NB4 (cell line): ENCODE measurements around the gene UNK.

ENCODE experiments used
- DNase-seq: peaks from one replicate; pipeline ENCODE4 v3.0.0; 2010; ENCODE audit warnings: low read depth
- H3K4me3 ChIP-seq: one replicate; pipeline ENCODE4 v1.5.1; 2011; ENCODE audit warnings: mild to moderate bottlenecking, low read depth, low read length, moderate library complexity
- MYC ChIP-seq: IDR thresholded peaks from 2 replicates; pipeline ENCODE4 v1.6.1; 2011; ENCODE audit warnings: low read depth, low read length
- POLR2A ChIP-seq: IDR thresholded peaks from 2 replicates; pipeline ENCODE4 v1.6.1; 2011; ENCODE audit warnings: mild to moderate bottlenecking; ENCODE audit not compliant: insufficient read length; ENCODE audit errors: extremely low read depth
- TF ChIP-seq, protein P1 (sequence below): IDR thresholded peaks from one replicate; pipeline ENCODE4 v1.5.1; 2012; ENCODE audit warnings: low read depth, low read length
- TF ChIP-seq, protein P2 (sequence below): IDR thresholded peaks from 2 replicates; pipeline ENCODE4 v1.6.1; 2011; ENCODE audit warnings: low read depth, low read length

The UNK gene

DNA sequence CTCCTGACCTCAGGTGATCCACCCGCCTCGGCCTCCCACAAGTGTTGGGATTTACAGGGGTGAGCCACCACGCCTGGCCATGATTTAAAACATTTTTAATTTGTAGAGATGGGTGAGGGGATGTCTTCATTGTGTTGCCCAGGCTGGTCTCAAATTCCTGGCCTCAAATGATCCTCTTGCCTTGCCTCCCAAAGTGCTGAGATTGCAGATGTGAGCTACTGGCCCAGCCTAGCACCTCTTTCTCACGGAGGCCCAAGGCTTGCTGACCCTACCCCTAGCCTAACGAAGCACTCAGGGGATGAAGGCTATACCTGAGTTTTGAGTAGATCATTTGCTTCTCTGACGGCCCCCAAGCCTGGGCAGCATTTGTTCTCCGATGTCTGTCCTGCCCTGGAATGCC, 26.6 kb downstream of the UNK start:
- DNase-seq, result no peak
- TF ChIP-seq, protein P1, sequence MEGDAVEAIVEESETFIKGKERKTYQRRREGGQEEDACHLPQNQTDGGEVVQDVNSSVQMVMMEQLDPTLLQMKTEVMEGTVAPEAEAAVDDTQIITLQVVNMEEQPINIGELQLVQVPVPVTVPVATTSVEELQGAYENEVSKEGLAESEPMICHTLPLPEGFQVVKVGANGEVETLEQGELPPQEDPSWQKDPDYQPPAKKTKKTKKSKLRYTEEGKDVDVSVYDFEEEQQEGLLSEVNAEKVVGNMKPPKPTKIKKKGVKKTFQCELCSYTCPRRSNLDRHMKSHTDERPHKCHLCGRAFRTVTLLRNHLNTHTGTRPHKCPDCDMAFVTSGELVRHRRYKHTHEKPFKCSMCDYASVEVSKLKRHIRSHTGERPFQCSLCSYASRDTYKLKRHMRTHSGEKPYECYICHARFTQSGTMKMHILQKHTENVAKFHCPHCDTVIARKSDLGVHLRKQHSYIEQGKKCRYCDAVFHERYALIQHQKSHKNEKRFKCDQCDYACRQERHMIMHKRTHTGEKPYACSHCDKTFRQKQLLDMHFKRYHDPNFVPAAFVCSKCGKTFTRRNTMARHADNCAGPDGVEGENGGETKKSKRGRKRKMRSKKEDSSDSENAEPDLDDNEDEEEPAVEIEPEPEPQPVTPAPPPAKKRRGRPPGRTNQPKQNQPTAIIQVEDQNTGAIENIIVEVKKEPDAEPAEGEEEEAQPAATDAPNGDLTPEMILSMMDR, result no peak
- no peak for TF ChIP-seq POLR2A
- no peak overlapping the region for H3K4me3 ChIP-seq

DNA sequence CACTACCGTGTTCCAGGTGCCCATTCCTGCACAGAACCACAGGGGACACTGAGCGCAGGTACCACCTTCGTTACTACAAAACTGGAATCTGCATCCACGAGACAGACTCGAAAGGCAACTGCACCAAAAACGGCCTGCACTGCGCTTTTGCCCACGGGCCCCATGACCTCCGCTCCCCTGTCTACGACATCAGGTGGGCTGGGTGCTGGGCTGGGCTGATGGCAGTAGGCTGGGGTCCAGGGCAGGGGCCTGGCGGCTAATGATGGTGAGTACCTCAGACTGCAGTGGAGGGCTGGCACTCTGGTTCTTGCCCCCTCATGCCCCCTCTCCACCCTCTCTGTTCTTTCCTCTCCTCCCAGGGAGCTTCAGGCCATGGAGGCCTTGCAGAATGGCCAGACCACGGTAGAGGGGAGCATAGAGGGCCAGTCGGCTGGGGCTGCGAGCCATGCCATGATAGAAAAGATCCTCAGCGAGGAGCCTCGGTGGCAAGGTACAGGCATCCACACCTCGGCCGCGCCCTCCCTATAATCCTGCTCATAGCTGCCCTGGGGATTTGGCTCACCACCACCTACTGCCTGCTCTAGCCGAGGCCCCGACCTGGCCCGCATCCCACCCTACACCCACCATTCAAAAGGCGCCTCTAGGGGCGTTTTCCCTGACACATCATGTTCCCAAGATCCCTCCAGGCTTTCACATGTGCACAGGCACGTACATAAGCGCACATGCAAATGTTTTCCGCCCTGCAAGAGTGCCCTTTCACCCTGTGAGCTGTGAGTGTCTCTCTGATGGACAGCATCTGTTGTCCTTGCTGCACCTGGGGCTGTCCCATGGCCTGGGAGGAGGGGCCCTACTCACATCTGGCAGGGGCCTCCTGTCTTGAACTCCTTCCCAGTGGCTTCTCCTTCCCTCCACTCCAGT, 27.7 kb downstream of the UNK start:
- no peak for TF ChIP-seq POLR2A
- TF ChIP-seq, protein P2, sequence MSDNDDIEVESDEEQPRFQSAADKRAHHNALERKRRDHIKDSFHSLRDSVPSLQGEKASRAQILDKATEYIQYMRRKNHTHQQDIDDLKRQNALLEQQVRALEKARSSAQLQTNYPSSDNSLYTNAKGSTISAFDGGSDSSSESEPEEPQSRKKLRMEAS, result no peak
- no peak for TF ChIP-seq MYC
- TF ChIP-seq, protein P1, result no peak
- H3K4me3 ChIP-seq, result no peak overlapping the region
- no peak for DNase-seq

DNA sequence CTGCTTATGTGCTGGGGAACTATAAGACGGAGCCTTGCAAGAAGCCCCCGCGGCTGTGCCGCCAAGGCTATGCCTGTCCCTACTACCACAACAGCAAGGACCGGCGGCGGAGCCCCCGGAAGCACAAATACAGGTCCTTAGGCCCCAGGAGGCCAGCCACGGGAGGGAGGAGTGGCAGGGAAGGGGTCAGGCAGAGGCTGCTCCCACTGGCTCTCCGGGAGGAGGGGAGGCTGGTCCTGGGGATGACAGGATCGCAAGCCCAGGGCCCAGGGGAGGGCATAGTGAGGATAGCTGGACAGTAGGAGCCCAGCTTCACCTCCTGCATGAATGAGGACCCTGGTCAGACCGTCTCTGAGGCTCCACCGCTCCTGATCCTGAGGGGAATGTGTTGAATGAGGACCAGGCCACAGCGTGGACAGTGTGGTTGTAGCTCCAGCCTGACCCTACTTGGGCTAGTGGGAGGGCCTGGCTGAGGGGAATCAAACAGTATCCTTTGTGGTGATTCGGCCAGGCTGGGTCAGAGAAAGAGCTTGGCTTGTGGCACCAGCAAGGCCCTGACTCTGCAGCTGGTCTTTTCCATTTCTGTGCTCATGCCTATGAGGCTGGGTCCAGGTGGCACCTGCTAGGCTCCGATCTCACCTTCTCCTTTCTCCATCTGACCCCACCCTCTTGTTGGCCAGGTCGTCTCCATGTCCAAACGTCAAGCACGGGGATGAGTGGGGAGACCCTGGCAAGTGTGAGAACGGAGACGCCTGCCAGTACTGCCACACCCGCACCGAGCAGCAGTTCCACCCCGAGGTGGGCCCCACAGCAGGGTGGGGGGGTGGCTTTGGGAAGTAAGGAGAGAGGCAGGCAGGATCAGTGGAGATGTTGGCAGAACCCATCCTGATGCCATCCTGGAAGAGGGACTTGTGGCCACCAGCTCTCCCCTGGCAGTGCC, 28.7 kb downstream of the UNK start:
- DNase-seq, result no peak
- H3K4me3 ChIP-seq, result no peak overlapping the region
- TF ChIP-seq, protein P1, result no peak
- TF ChIP-seq POLR2A (no peak), MYC (no peak)
- TF ChIP-seq, protein P2, result no peak

DNA sequence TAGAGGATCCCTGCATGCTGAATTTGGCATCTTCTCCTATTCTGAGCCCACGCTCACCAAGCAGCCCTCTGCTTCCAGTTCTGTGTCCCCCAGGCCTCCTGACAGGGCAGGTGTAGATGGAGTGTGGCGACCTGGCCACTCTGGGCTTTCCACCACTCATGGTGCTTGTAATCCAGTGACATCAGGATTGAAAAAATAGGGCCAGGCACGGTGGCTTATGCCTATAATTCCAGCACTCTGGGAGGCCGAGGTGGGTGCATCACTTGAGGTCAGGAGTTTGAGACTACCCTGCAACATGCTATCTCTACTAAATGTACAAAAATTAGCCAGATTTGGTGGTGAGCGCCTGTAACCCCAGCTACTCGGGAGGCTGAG, 29.4 kb downstream of the UNK start:
- no peak overlapping the region for H3K4me3 ChIP-seq
- TF ChIP-seq, protein P1, result no peak
- TF ChIP-seq, protein P2, result no peak
- no peak for TF ChIP-seq POLR2A
- DNase-seq, result no peak

DNA sequence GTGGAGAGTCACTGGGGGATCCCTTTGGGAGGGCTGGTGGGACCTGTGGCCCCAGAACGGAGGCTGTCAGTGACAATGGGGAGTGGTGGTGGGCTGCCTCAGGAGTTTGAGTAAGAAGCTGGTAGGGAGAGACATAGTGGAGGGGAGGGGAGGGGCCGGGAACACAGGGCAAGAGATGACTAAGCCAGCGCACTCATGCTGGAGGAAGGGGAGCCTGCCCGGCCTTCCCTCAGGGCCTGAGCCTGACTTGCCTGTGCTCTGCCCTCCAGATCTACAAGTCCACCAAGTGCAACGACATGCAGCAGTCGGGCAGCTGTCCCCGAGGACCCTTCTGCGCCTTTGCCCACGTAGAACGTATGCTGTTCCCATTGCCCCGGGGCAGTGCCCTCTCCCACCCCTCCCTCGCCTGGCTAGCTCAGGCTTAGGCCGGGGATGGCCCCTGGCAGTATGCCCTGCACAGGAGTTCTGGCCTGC, 30.3 kb downstream of the UNK start:
- DNase-seq, result no peak
- no peak overlapping the region for H3K4me3 ChIP-seq
- TF ChIP-seq MYC (no peak), POLR2A (no peak)
- TF ChIP-seq, protein P1, result no peak
- TF ChIP-seq, protein P2, result no peak
